ENCODE data around the gene LDAF1. TPM values are rescaled to one million over a fixed set of nuclear protein-coding genes. Genes with fewer than 3 reads are reported as not detected.

LDAF1 gene
- total and polyA plus RNA-seq, 10 of the 15 experiments (the other 5 are each of a cell fraction or from before 2014, with no cell fraction given) = 4.6 to 21.4 (median 6.6) TPM

GRCh38 chr16:21190013-21190412, 31.5 kb downstream of the LDAF1 start:
- SMC1A ChIA-PET (ENCODE audit: uncharacterized antibody, unreplicated experiment) = interaction anchor here (0.8 to 4.4 kb wide), 12 partner anchors 10 to 1494 kb away, joined by 3 to 57 read pairs (median 4); partner anchors contain the start of genes CRYM and LDAF1
- FAIRE-seq = no peak

GRCh38 chr16:21190599-21190998, 32.1 kb downstream of the LDAF1 start:
- no peaks in the 10 kb centered on the region; the same call in 1 of the 3 replicates for H3K9me3 ChIP-seq (replicated peaks; ENCODE audit: control insufficient read depth, insufficient read depth, low read length)
- CTCF ChIA-PET = interaction anchor here (1.0 to 5.7 kb wide), 7 partner anchors 10 to 1495 kb away, joined by 3 to 75 read pairs (median 5); partner anchors contain the start of gene CRYM
- intact Hi-C loops (cut with micrococcal nuclease; ENCODE audit: unreplicated experiment) = no loop called here
- no peak overlapping the region for H3K9ac ChIP-seq (ENCODE audit: control insufficient read depth, insufficient read depth, low read length)
- RAD21 ChIA-PET (ENCODE audit: unreplicated experiment) = no interaction called here
- H3K79me2 ChIP-seq (ENCODE audit: control insufficient read depth, insufficient read depth, low read length) = no peaks in the 10 kb centered on the region
- H2AFZ ChIP-seq (ENCODE audit: control insufficient read depth, low read depth, low read length) = no peak overlapping the region
- H3K27me3 ChIP-seq (replicated peaks in 1 of 2; ENCODE audit: control insufficient read depth in 2 of 2, insufficient read depth in 2 of 2, low read length in 1 of 2) = no peaks in the 10 kb centered on the region
- BruUV-seq (replicated peaks) = no TSS peak
- no peak overlapping the region for H3K4me2 ChIP-seq (ENCODE audit: control insufficient read depth, insufficient read depth)
- POLR2A ChIA-PET = no interaction called here
- no peak overlapping the region for H3K27ac ChIP-seq (ENCODE audit: control insufficient read depth, insufficient read depth)
- H3K4me1 ChIP-seq (ENCODE audit: control insufficient read depth, insufficient read depth, low read length) = peaks cover 10% of the 10 kb centered on the region
- in situ Hi-C loops (cut with MboI) = no loop called here
- FAIRE-seq (no peak), DNase-seq (ENCODE audit: low read depth, low spot score) (no peak), ATAC-seq (no peak)
- no peak overlapping the region for H3K4me3 ChIP-seq
- no peaks in the 10 kb centered on the region for H3K36me3 ChIP-seq (ENCODE audit: control insufficient read depth in 2 of 2, insufficient read depth in 2 of 2, low read length in 1 of 2)
- SMC1A ChIA-PET (ENCODE audit: uncharacterized antibody, unreplicated experiment) = interaction anchor here (1.6 to 4.0 kb wide), 5 partner anchors 9 to 1494 kb away, joined by 3 to 29 read pairs (median 9); partner anchors contain the start of genes CRYM and LDAF1
- H4K20me1 ChIP-seq (ENCODE audit: control insufficient read depth, insufficient read depth) = no peaks in the 10 kb centered on the region
- TF ChIP-seq, protein P1, sequence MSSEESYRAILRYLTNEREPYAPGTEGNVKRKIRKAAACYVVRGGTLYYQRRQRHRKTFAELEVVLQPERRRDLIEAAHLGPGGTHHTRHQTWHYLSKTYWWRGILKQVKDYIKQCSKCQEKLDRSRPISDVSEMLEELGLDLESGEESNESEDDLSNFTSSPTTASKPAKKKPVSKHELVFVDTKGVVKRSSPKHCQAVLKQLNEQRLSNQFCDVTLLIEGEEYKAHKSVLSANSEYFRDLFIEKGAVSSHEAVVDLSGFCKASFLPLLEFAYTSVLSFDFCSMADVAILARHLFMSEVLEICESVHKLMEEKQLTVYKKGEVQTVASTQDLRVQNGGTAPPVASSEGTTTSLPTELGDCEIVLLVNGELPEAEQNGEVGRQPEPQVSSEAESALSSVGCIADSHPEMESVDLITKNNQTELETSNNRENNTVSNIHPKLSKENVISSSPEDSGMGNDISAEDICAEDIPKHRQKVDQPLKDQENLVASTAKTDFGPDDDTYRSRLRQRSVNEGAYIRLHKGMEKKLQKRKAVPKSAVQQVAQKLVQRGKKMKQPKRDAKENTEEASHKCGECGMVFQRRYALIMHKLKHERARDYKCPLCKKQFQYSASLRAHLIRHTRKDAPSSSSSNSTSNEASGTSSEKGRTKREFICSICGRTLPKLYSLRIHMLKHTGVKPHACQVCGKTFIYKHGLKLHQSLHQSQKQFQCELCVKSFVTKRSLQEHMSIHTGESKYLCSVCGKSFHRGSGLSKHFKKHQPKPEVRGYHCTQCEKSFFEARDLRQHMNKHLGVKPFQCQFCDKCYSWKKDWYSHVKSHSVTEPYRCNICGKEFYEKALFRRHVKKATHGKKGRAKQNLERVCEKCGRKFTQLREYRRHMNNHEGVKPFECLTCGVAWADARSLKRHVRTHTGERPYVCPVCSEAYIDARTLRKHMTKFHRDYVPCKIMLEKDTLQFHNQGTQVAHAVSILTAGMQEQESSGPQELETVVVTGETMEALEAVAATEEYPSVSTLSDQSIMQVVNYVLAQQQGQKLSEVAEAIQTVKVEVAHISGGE (CRISPR knock-in tag; IDR thresholded peaks at IDR 0.05) = no peak
- TF ChIP-seq EP300 (IDR thresholded peaks at IDR 0.05; ENCODE audit: borderline replicate concordance in 1 of 2, control insufficient read depth in 1 of 2, low read depth in 2 of 2, low read length in 2 of 2) (no peak), STAT1 (conservative IDR thresholded peaks at IDR 0.05) (no peak), SIN3A (IDR thresholded peaks at IDR 0.05; ENCODE audit: low read depth, low read length) (no peak), SMAD1 (IDR thresholded peaks at IDR 0.05; ENCODE audit: low read depth, partially characterized antibody) (no peak)
- TF ChIP-seq, protein P2, sequence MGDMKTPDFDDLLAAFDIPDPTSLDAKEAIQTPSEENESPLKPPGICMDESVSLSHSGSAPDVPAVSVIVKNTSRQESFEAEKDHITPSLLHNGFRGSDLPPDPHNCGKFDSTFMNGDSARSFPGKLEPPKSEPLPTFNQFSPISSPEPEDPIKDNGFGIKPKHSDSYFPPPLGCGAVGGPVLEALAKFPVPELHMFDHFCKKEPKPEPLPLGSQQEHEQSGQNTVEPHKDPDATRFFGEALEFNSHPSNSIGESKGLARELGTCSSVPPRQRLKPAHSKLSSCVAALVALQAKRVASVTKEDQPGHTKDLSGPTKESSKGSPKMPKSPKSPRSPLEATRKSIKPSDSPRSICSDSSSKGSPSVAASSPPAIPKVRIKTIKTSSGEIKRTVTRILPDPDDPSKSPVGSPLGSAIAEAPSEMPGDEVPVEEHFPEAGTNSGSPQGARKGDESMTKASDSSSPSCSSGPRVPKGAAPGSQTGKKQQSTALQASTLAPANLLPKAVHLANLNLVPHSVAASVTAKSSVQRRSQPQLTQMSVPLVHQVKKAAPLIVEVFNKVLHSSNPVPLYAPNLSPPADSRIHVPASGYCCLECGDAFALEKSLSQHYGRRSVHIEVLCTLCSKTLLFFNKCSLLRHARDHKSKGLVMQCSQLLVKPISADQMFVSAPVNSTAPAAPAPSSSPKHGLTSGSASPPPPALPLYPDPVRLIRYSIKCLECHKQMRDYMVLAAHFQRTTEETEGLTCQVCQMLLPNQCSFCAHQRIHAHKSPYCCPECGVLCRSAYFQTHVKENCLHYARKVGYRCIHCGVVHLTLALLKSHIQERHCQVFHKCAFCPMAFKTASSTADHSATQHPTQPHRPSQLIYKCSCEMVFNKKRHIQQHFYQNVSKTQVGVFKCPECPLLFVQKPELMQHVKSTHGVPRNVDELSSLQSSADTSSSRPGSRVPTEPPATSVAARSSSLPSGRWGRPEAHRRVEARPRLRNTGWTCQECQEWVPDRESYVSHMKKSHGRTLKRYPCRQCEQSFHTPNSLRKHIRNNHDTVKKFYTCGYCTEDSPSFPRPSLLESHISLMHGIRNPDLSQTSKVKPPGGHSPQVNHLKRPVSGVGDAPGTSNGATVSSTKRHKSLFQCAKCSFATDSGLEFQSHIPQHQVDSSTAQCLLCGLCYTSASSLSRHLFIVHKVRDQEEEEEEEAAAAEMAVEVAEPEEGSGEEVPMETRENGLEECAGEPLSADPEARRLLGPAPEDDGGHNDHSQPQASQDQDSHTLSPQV (IDR thresholded peaks at IDR 0.05) = no peak

More at GRCh38 chr16:21190013-21190412, 31.5 kb downstream of the LDAF1 start:
- no peak for TF ChIP-seq RCOR1 (conservative IDR thresholded peaks at IDR 0.05; ENCODE audit: low read depth, low read length)
- Histone ChIP-seq H3K4me2 (ENCODE audit: control insufficient read depth, insufficient read depth) (no peak overlapping the region), H3K79me2 (ENCODE audit: control insufficient read depth, insufficient read depth, low read length) (no peaks in the 10 kb centered on the region), H2AFZ (ENCODE audit: control insufficient read depth, low read depth, low read length) (no peak overlapping the region), H3K27ac (ENCODE audit: control insufficient read depth, insufficient read depth) (no peak overlapping the region), H4K20me1 (ENCODE audit: control insufficient read depth, insufficient read depth) (no peaks in the 10 kb centered on the region), H3K27me3 (replicated peaks in 1 of 2; ENCODE audit: control insufficient read depth in 2 of 2, insufficient read depth in 2 of 2, low read length in 1 of 2) (no peaks in the 10 kb centered on the region), H3K4me3 (no peak overlapping the region), H3K9ac (ENCODE audit: control insufficient read depth, insufficient read depth, low read length) (no peak overlapping the region), H3K9me3 (replicated peaks; ENCODE audit: control insufficient read depth, insufficient read depth, low read length) (peaks cover 3% of the 10 kb centered on the region; the same call in 2 of the 3 replicates), H3K4me1 (ENCODE audit: control insufficient read depth, insufficient read depth, low read length) (peaks cover 10% of the 10 kb centered on the region), H3K36me3 (ENCODE audit: control insufficient read depth in 2 of 2, insufficient read depth in 2 of 2, low read length in 1 of 2) (no peaks in the 10 kb centered on the region)
- ChIA-PET RAD21 (ENCODE audit: unreplicated experiment) (interaction anchor here (0.7 to 4.9 kb wide), 6 partner anchors 32 to 113 kb away, joined by 3 to 62 read pairs (median 4); partner anchors contain the start of genes CRYM and LDAF1), CTCF (interaction anchor here (0.8 to 5.7 kb wide), 11 partner anchors 9 to 1495 kb away, joined by 3 to 75 read pairs (median 9); partner anchors contain the start of genes CRYM and LDAF1), POLR2A (interaction anchor here (1.0 kb wide), 1 partner anchor 111 kb away, joined by 3 read pairs; no protein-coding TSS in a partner anchor)
- no peak for ATAC-seq
- no peak for DNase-seq (ENCODE audit: low read depth, low spot score)
- intact Hi-C loops (cut with micrococcal nuclease; ENCODE audit: unreplicated experiment) = no loop called here
- in situ Hi-C loops (cut with MboI) = no loop called here
- no TSS peak for BruUV-seq (replicated peaks)
- WGBS (ENCODE audit: insufficient coverage, insufficient replicate concordance, low lambda C conversion rate, missing lambda C conversion rate) = 72% methylated on average over 4 of the region's 4 CpGs
